B cell (primary cell): ENCODE data around the gene AKT3. TPM values are rescaled to one million over a fixed set of nuclear protein-coding genes. Genes with fewer than 3 reads are reported as not detected.
A peak's percentile ranks its signal among the peaks of the same experiment; 100 is the strongest.

Source experiments
- ATAC-seq: fragments of 200-7000 bp; cut with Tn5 transposase; one replicate; pipeline ENCODE4 v1.10.0; 2021; ENCODE audit warnings: low read depth, mild to moderate bottlenecking, moderate number of reproducible peaks, moderate library complexity
- CTCF ChIA-PET: fragments of 350-600 bp; sonication (Branson Sonifier 250); formaldehyde crosslinking; loops from one replicate; lab custom pipeline; 2021; ENCODE audit warnings: antibody characterized with exemption, inconsistent platforms; lab: Charles Lee
- POLR2A ChIA-PET: fragments of 350-600 bp; sonication (Branson Sonifier 250); formaldehyde crosslinking; loops from one replicate; lab custom pipeline; 2021; ENCODE audit warnings: antibody characterized with exemption; lab: Charles Lee
- DNase-seq: peaks from one replicate; pipeline ENCODE4 v3.0.0; 2013
- H2AFZ ChIP-seq: 2 replicates; pipeline ENCODE4 v1.6.1; 2012; ENCODE audit warnings: mild to moderate bottlenecking, low read depth, low read length; ENCODE audit not compliant: insufficient read depth, poor library complexity, severe bottlenecking
- H3K27ac ChIP-seq, 2 donors: 1 replicate in 1 of 2; 2 replicates in 1 of 2; pipeline ENCODE4 v1.5.1; 2012 to 2013; ENCODE audit warnings: low read length in 2 of 2, mild to moderate bottlenecking in 2 of 2, moderate library complexity in 1 of 2
- H3K27me3 ChIP-seq, 4 experiments: fragments of 200-600 bp in 1 of 4; sonication (generic) in 1 of 4; replicated peaks in 1 of 4; 1 replicate in 2 of 4; 2 replicates in 2 of 4; pipeline versions ENCODE4 v1.6.1 to v1.7.0; 2013 to 2016; ENCODE audit warnings: low read length in 3 of 4, mild to moderate bottlenecking in 2 of 4, mixed read lengths in 1 of 4, moderate library complexity in 1 of 4; ENCODE audit not compliant: insufficient read depth in 4 of 4, control insufficient read depth in 3 of 4; ENCODE audit errors: control extremely low read depth in 1 of 4
- H3K36me3 ChIP-seq, 2 experiments: replicated peaks in 1 of 2; 1 replicate in 1 of 2; 2 replicates in 1 of 2; pipeline versions ENCODE4 v1.6.1 to v1.7.1; 2013; ENCODE audit warnings: low read length in 1 of 2; ENCODE audit not compliant: insufficient read depth in 2 of 2, control insufficient read depth in 1 of 2; ENCODE audit errors: control extremely low read depth in 1 of 2, extremely low read depth in 1 of 2
- H3K4me1 ChIP-seq, 2 donors: fragments of 200-600 bp in 1 of 2; sonication (generic) in 1 of 2; 1 replicate in 1 of 2; 2 replicates in 1 of 2; pipeline versions ENCODE4 v1.5.1 to v1.6.1; 2013 to 2017; ENCODE audit warnings: low read length in 2 of 2; ENCODE audit not compliant: control insufficient read depth in 2 of 2, insufficient read depth in 2 of 2
- H3K4me2 ChIP-seq: replicated peaks from 2 replicates; pipeline ENCODE3; 2012; ENCODE audit warnings: mild to moderate bottlenecking, low read depth, low read length; ENCODE audit not compliant: poor library complexity, severe bottlenecking
- H3K4me3 ChIP-seq, 5 experiments: fragments of 200-600 bp in 1 of 5; sonication (generic) in 1 of 5; 1 replicate in 3 of 5; 2 replicates in 2 of 5; pipeline versions ENCODE4 v1.5.1 to v1.7.0; 2011 to 2016; ENCODE audit warnings: low read length in 4 of 5, mild to moderate bottlenecking in 4 of 5, low read depth in 2 of 5, control low read depth in 1 of 5, moderate library complexity in 1 of 5; ENCODE audit not compliant: insufficient read depth in 1 of 5; ENCODE audit errors: control extremely low read depth in 1 of 5, extremely low read depth in 1 of 5
- H3K79me2 ChIP-seq: fragments of 200-600 bp; sonication (generic); one replicate; pipeline ENCODE4 v1.6.0; 2016; ENCODE audit warnings: low read length; ENCODE audit not compliant: control insufficient read depth, insufficient read depth
- H3K9ac ChIP-seq: fragments of 200-600 bp; sonication (generic); 2 replicates; pipeline ENCODE4 v1.6.1; 2017; ENCODE audit warnings: mild to moderate bottlenecking, low read length, moderate library complexity
- H3K9me3 ChIP-seq, 3 donors: one replicate each; pipeline versions ENCODE4 v1.6.1 to v1.7.1; 2013; ENCODE audit warnings: low read length in 2 of 3; ENCODE audit not compliant: control insufficient read depth in 2 of 3, insufficient read depth in 1 of 3; ENCODE audit errors: control extremely low read depth in 1 of 3
- H4K20me1 ChIP-seq: 2 replicates; pipeline ENCODE4 v1.6.0; 2012; ENCODE audit warnings: mild to moderate bottlenecking, low read length; ENCODE audit not compliant: insufficient read depth, control insufficient read depth, poor library complexity, severe bottlenecking
- H3K27ac Mint-ChIP-seq: one replicate; pipeline ENCODE4 v1.8.0; 2021; ENCODE audit warnings: mixed read lengths
- H3K27me3 Mint-ChIP-seq: one replicate; pipeline ENCODE4 v1.8.0; 2021; ENCODE audit warnings: mixed read lengths
- H3K4me1 Mint-ChIP-seq: one replicate; pipeline ENCODE4 v1.8.0; 2021; ENCODE audit warnings: mixed read lengths
- H3K4me3 Mint-ChIP-seq: one replicate; pipeline ENCODE4 v1.8.0; 2021; ENCODE audit warnings: mixed read lengths
- H3K9me3 Mint-ChIP-seq: one replicate; pipeline ENCODE4 v1.8.0; 2022; ENCODE audit warnings: mixed read lengths; ENCODE audit not compliant: insufficient read depth
- EZH2 ChIP-seq: IDR thresholded peaks from 2 replicates; pipeline ENCODE4 v1.6.1; 2012; ENCODE audit warnings: borderline replicate concordance, low read depth, mild to moderate bottlenecking, moderate library complexity, low read length; ENCODE audit not compliant: insufficient read depth, poor library complexity, severe bottlenecking
- WGBS: methylation state at CpG from one replicate; pipeline ENCODE4 v1.1.5; 2013; ENCODE audit warnings: missing lambda C conversion rate; ENCODE audit not compliant: insufficient coverage; 5-methylcytosine and 5-hydroxymethylcytosine counted together
- intact Hi-C: fragments of 100-400 bp; cut with micrococcal nuclease; formaldehyde crosslinking; loops from one replicate; pipeline ENCODE4 v1.10.0; 2022
- polyA plus RNA-seq: library from polyadenylated mRNA; depleted of rRNA; stranded (reverse); fragments of >200 nt; gene quantifications from 2 replicates; pipeline ENCODE4 v1.2.3, GENCODE V29; 2012
- total RNA-seq, 2 donors: library from RNA; stranded (reverse); fragments of 120-200 nt in 1 of 2; gene quantifications; 1 replicate in 1 of 2; 2 replicates in 1 of 2; pipeline versions ENCODE4 v1.2.3 to v1.2.4, GENCODE V29; 2013 to 2022
- TF ChIP-seq, protein P1 (sequence below): fragments of 200-600 bp; IDR thresholded peaks from one replicate; pipeline ENCODE4 v1.8.0; 2022; ENCODE audit warnings: antibody characterized with exemption, mild to moderate bottlenecking

The AKT3 gene
- total and polyA plus RNA-seq, 2 donors (not counting 1 experiment from before 2014, with no cell fraction given) = 4.4 to 148 TPM

GRCh38 chr1:243505986-243506689 is 343.9 kb downstream of the AKT3 start:
- H3K9me3 ChIP-seq = no peaks in the 10 kb centered on the region
- intact Hi-C loops = loop anchor here (5.0 to 10.0 kb wide), 3 partner anchors 219 to 769 kb away; partner anchors contain the start of gene AKT3
- H4K20me1 ChIP-seq = no peaks in the 10 kb centered on the region
- H3K36me3 ChIP-seq = peaks cover 2 to 10% of the 10 kb centered on the region in 2 experiments
- H3K4me3 ChIP-seq = no peak overlapping the region
- Mint-ChIP-seq H3K27ac (peak overlapping the region; percentile 79), H3K9me3 (no peaks in the 10 kb centered on the region), H3K4me1 (peaks cover 39% of the 10 kb centered on the region), H3K4me3 (peak overlapping the region; percentile 78), H3K27me3 (no peaks in the 10 kb centered on the region)
- H3K9ac ChIP-seq = peak overlapping the region; percentile 24
- peaks cover 32 to 34% of the 10 kb centered on the region in 2 donors for H3K4me1 ChIP-seq
- peak overlapping the region; percentile 29 for H2AFZ ChIP-seq
- ChIA-PET POLR2A (no interaction called here), CTCF (interaction anchor here (1.0 kb wide), 1 partner anchor 28 kb away, joined by 3 read pairs; no protein-coding TSS in a partner anchor)
- DNase-seq (peak; percentile 54), ATAC-seq (peak; percentile 73)
- H3K79me2 ChIP-seq = no peaks in the 10 kb centered on the region
- H3K27ac ChIP-seq = peak overlapping the region; percentile 5 to 48
- TF ChIP-seq, protein P1, sequence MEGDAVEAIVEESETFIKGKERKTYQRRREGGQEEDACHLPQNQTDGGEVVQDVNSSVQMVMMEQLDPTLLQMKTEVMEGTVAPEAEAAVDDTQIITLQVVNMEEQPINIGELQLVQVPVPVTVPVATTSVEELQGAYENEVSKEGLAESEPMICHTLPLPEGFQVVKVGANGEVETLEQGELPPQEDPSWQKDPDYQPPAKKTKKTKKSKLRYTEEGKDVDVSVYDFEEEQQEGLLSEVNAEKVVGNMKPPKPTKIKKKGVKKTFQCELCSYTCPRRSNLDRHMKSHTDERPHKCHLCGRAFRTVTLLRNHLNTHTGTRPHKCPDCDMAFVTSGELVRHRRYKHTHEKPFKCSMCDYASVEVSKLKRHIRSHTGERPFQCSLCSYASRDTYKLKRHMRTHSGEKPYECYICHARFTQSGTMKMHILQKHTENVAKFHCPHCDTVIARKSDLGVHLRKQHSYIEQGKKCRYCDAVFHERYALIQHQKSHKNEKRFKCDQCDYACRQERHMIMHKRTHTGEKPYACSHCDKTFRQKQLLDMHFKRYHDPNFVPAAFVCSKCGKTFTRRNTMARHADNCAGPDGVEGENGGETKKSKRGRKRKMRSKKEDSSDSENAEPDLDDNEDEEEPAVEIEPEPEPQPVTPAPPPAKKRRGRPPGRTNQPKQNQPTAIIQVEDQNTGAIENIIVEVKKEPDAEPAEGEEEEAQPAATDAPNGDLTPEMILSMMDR = no peak
- TF ChIP-seq EZH2 = no peak
- no peaks in the 10 kb centered on the region for H3K27me3 ChIP-seq
- 20% methylated on average over 7 of the region's 10 CpGs for WGBS
- peak overlapping the region; percentile 58 for H3K4me2 ChIP-seq

- H3K9me3 ChIP-seq = no peaks in the 10 kb centered on the region
- H3K79me2 ChIP-seq = no peaks in the 10 kb centered on the region
- ChIA-PET CTCF (interaction anchor here (0.8 kb wide), 1 partner anchor 21 kb away, joined by 3 read pairs; no protein-coding TSS in a partner anchor), POLR2A (interaction anchor here (2.0 kb wide), 1 partner anchor 21 kb away, joined by 5 read pairs; no protein-coding TSS in a partner anchor)
- TF ChIP-seq, protein P1 = no peak
- TF ChIP-seq EZH2 = no peak
- no peak overlapping the region for H3K4me3 ChIP-seq
- DNase-seq = no peak
- no peak overlapping the region for H3K9ac ChIP-seq
- no peak for ATAC-seq
- H3K36me3 ChIP-seq = peaks cover 2 to 4% of the 10 kb centered on the region in 2 experiments
- H3K4me1 ChIP-seq = peaks cover 25 to 26% of the 10 kb centered on the region in 2 donors
- Mint-ChIP-seq H3K27me3 (no peaks in the 10 kb centered on the region), H3K4me3 (no peak overlapping the region), H3K27ac (peak overlapping the region; percentile 50), H3K9me3 (no peaks in the 10 kb centered on the region), H3K4me1 (peaks cover 26% of the 10 kb centered on the region)
- no peak overlapping the region for H2AFZ ChIP-seq
- no peaks in the 10 kb centered on the region for H4K20me1 ChIP-seq
- no peaks in the 10 kb centered on the region for H3K27me3 ChIP-seq
- H3K27ac ChIP-seq = no peak overlapping the region
- intact Hi-C loops = loop anchor here (10.0 kb wide), 2 partner anchors 222 to 772 kb away; no protein-coding TSS in a partner anchor
- H3K4me2 ChIP-seq = no peak overlapping the region
- 95% methylated on average over 2 of the region's 8 CpGs for WGBS
Measured at GRCh38 chr1:243503155-243503554, 346.9 kb downstream of the AKT3 start.
